Cardiac fibroblast (primary cell): Measurements from ENCODE around the gene CEPT1.

Experiments used
- DNase-seq, 2 donors: peaks; one replicate each; pipeline versions ENCODE4 v3.0.0 to v3.0.0-alpha.2; 2010; ENCODE audit warnings: low read depth in 2 of 2
- H3K4me3 ChIP-seq, 2 donors: replicated peaks in 1 of 2; 1 replicate in 1 of 2; 2 replicates in 1 of 2; pipeline ENCODE4 v1.5.1; 2011; ENCODE audit warnings: low read depth in 2 of 2, low read length in 2 of 2, mild to moderate bottlenecking in 2 of 2, moderate library complexity in 1 of 2
- TF ChIP-seq, protein P1 (sequence below): IDR thresholded peaks from one replicate; pipeline ENCODE4 v1.5.1; 2011; ENCODE audit warnings: low read depth, mild to moderate bottlenecking, low read length, inconsistent platforms

Gene CEPT1

DNA sequence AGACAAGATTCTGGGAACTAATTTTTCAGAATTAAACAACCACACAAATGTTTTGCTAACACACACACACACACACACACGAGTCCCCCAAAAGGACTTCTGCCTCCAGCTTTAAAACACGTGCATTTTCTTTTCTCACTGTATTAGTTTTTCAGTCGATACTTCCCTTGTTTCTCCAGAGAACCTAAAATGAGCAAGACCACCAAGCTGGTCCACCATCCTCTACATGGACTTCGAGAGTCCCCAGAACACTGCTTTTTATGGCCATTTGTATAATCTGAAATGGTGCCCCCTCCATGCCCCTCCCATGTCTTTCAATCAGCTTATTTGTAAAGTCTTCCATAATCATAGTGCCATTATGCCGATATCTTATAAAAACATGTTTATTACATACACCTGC lies 76.7 kb downstream of the CEPT1 start:
- DNase-seq = no peak
- TF ChIP-seq, protein P1, sequence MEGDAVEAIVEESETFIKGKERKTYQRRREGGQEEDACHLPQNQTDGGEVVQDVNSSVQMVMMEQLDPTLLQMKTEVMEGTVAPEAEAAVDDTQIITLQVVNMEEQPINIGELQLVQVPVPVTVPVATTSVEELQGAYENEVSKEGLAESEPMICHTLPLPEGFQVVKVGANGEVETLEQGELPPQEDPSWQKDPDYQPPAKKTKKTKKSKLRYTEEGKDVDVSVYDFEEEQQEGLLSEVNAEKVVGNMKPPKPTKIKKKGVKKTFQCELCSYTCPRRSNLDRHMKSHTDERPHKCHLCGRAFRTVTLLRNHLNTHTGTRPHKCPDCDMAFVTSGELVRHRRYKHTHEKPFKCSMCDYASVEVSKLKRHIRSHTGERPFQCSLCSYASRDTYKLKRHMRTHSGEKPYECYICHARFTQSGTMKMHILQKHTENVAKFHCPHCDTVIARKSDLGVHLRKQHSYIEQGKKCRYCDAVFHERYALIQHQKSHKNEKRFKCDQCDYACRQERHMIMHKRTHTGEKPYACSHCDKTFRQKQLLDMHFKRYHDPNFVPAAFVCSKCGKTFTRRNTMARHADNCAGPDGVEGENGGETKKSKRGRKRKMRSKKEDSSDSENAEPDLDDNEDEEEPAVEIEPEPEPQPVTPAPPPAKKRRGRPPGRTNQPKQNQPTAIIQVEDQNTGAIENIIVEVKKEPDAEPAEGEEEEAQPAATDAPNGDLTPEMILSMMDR = no peak
- no peak overlapping the region for H3K4me3 ChIP-seq

DNA sequence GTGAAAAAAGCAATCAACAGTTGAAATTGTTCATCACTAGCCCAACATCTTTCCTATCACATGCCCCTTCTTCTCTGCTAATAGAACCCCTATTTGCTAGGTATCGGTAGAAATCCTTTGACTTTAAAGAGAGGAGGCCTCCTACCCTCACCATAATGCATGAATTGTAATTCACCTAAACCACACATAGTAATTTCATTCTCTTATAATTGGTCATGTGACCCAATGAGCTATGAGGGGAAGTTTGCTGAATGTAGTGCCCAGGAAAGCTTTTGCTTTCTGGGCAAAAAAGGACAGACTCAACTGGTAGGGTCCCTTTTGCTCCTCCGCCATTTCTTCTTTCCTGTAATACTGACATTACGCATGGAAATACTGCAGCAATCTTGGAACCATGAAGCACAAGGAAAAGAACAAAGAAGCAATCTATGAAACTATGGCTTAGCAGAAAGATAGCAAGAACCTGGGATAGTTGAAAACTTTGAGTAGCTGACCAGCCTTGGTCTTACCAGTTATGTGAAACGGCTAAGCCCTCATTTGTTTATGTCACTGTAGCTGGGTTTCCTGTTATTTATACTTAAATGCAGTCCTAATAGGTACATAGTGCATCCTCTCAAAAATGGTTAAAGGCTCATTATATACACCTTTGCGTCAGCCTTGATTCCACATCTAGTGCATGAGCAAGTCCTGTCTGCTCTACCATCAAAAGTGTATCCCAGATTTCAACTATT lies 77.3 kb downstream of the CEPT1 start:
- TF ChIP-seq, protein P1 = no peak
- no peak for DNase-seq

DNA sequence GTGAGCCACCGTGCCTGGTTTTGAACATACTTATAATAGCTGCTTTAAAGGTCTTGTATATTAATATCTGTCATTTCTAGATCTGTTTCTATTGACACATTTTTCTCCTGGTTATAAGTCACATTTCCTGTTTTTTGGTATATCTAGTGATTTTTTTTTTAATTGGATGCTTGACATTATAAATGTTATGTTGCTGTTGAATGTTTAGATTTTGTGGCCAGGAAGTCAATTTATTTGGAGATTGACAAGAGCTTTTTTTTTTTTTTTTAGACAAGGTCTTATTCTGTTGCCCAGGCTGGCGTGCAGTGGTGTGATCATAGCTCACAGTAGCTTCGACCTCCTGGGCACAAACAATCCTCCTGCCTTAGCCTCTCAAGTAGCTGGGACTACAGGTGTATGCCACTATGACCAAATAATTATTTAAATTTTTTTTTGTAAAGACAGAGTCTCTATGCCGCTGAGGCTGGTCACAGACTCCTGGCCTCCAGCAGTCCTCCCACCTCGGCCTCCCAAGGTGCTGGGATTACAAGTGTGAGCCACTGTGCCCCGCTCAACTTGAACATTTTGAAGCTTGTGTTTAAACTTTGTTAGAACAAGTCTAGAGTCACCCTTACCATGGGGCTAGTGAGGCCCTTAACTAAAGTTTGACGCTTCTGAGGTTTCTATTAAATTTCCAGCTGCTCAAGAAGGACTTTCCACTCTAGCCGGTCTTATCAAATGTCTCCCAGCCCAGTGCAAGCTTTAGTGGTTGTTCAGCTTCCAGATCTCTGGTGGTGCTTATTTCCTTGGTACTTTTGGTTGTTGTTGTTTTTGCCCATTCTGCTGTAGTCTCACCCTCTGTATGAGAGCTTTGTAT lies 78.9 kb downstream of the CEPT1 start:
- no peak for DNase-seq
- no peak overlapping the region for H3K4me3 ChIP-seq
- TF ChIP-seq, protein P1 = no peak

More for the DNA sequence above, 77.3 kb downstream of the CEPT1 start:
- no peak overlapping the region for H3K4me3 ChIP-seq

DNA sequence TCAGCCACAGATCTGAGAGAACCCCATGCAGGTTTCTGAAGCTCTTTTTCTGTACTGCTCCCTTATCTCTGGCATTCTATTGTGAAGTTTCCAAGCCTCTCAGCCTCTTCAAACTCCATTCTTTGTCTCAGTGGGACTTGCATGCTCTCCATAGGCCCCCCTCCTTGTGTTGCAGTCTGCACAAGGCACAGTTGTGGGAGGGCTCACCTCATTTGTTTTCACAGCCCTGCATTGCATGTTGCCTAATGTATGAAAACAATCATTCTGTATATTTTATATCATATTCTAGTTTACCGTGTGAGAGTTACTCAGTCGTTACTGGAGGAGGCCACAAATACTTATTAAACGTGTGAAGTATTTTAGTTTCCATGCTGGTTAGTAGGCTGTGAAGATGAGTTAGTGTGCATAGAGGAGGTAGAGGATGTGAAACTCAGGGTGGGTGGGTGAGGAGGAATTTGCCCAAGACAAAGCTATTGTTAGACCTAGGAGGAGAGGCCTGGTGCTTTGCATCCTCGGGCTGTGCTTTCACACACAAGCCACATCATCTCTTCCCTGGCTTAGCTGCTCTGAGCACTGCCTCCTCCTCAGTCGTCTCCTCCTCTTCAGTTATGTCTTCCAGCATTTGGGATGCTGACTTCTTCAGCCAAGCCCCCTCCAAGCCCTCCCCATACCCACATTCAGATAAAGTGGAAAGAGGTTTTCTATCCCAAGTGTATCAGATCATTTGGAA lies 79.7 kb downstream of the CEPT1 start:
- DNase-seq = peak in 1 of 2 donors; percentile 21
- no peak overlapping the region for H3K4me3 ChIP-seq
- TF ChIP-seq, protein P1 = no peak

DNA sequence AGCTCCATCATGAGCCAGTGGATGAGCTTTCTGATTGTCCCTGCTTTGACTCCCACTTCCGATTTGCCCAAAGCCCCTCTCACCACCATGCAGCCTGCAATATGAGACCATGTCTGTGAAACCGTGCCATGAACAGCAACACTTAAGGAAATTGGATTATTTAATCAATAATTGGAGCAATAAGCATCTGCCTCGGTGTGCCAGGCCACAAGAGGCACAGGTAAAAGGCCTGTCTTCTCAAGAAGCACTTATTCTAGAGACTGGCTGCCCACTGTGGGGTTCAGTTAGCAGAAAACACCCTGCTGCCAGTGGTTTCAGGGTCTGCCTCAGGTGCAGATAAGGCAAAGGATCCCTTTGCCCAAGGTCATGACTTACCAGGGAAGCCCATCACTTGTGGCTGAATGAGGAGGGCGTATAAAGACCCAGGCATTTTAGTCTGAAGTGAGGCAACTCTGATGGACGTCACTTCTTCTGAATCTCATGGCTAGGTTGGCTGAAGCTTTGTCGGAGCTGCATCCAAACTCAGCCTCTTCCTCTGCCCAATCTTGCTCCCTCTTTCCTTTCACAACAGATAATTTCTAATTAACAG lies 80.4 kb downstream of the CEPT1 start:
- no peak overlapping the region for H3K4me3 ChIP-seq
- TF ChIP-seq, protein P1 = no peak
- no peak for DNase-seq

DNA sequence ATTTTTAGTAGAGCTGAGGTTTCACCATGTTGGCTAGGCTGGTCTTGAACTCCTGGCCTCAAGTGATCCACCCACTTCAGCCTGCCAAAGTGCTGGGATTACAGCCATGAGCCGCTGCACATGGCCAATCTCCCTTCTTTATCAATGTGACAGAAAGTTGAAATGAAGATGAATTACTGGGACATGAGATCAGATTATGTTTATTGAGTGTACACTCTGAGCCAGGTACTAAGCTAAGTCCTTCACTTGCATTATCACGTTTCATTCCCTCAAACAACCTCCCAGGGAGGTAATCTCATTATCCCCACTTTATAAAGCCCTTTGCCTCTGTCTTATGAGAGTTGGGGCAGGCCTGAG lies 81.2 kb downstream of the CEPT1 start:
- no peak for DNase-seq
- no peak overlapping the region for H3K4me3 ChIP-seq
- TF ChIP-seq, protein P1 = no peak
